ENCODE measurements around the gene CDK14.
"Not testable (repeated sequence)": the region's sequence is repeated elsewhere in the genome, so short reads cannot be mapped to it uniquely, and the experiment has no call there.

The CDK14 gene

DNA sequence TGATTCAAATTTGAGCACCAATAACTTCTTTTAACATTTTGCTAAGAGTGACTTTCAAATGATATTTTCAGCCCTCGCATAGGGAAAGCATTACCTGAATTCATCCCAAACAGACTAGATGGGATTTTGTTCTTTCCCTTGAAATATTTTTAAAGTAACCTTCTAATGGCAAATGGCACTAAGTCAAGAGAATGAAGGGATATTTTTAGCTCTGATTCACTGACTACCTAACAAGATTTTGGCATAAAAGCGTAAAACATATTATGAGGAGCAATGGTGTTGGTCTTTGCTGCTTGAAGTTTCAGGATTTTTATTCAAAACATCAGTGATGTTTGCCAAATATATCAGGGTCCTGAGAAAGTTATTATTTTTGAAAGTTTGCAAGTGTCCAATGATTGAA is 290.3 kb downstream of the CDK14 start:
- in situ Hi-C loops (cut with HindIII; ENCODE audit: low sequenced_read_pairs): no loop called here

DNA sequence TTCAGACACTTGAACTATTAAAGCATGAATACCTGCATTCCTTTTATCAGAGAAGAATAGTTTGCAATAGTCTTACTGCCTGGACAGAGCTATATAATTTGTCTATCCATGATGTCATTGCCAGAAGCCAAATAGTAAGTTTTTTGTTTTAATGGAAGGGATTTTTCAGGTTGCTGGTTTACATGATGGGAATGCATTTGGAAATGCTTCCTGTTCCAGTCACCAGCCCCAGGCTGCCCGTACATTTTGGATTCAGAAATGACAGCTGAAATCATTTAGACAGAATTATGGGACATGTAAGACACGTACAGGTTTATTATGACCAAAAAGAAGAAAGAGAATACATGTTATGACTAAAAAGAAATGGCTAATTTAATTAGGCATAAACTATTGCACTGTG is 293.1 kb downstream of the CDK14 start:
- in situ Hi-C loops (cut with HindIII; ENCODE audit: low sequenced_read_pairs): no loop called here

DNA sequence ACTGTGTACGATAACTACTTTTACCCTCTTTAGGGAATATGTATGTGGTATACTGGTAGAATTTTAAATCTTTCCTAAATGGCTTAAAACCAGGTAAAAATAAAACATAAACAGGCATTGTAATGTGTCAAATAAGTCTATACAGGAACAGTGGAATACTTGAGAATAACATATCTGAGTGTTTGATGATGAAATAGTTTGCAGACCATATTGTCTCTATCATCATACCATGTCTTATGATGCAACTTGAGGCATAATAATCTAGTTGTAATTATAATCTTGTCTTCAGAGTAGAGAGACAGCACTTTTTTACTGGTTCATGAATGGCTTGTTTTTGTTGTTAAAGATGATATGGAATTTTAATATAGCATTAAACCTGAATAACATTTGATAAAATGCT is 293.5 kb downstream of the CDK14 start:
- in situ Hi-C loops (cut with HindIII; ENCODE audit: low sequenced_read_pairs): no loop called here

DNA sequence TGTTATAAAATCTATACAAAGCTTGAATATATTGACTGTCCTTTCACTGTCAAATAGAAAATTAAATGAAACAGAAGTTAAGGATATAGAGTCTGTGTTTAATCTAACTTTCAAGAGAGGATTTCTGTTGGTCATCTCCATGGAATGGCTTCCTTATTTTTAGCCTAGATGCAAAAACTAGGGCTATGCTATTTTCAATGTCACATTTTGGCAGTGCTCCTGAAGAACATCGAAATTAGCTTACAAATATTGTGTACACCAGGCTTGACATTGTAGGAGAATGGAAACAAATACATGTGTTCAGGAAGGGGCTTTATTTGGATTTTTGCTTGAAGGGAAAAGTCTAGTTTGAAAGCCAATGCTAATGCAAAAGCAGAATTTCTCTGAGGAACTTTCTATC is 295.4 kb downstream of the CDK14 start:
- in situ Hi-C loops (cut with HindIII; ENCODE audit: low sequenced_read_pairs): no loop called here

DNA sequence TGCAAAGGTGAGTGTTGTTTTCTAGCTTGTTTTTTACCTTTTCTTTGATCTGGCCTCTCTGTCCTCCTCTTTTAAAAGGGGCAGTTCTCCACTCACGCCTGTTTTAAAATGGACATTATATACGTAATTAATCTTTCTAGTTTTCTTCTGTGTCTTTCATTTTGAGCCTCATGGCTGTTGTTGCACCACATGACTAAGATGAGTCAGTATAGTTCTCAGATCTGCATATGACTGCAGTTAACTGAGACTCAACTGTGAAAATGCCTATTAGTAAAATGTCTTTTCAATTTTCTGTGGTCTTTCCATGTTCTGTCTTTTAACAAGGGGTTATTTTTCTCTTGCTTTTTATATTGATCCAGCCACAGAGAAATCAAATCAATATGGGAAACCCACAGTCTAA is 296.1 kb downstream of the CDK14 start:
- in situ Hi-C loops (cut with HindIII; ENCODE audit: low sequenced_read_pairs): no loop called here

DNA sequence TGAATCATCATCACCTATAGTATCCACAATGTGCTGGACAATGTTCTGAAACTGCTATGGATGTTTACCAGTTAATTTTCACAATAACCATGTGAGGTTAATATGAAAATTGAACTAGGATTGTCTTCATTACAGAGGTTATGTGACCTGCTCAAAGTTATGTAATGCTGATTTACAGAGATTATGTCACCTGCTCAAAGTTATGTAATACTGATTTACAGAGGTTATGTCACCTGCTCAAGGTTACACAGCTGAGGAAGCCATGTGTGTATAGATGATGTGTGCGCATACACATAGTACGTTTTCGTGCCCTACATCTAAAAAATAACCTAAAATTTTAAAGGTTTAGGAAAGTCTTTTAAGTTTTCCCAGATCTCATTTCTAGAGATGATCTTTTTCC is 298.0 kb downstream of the CDK14 start:
- in situ Hi-C loops (cut with HindIII; ENCODE audit: low sequenced_read_pairs): no loop called here

DNA sequence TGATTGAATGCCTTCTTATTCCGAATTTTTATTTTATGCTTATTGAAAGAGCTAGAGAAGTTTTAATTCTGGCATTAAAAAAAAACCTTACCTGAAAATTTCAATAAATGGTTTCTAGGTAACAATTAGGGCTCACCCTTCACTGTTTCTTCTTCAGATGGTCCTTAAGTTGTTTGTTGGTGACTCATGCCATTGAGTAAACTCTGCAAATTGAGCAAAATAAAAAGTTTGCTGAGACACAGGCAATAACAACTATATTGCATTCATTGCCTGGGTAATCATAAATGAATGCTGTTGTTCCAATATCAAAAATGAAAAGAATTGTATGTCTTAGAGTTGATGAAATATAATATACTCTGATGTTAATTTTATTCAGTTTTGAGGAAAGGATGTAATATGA is 300.3 kb downstream of the CDK14 start:
- in situ Hi-C loops (cut with HindIII; ENCODE audit: low sequenced_read_pairs): no loop called here

DNA sequence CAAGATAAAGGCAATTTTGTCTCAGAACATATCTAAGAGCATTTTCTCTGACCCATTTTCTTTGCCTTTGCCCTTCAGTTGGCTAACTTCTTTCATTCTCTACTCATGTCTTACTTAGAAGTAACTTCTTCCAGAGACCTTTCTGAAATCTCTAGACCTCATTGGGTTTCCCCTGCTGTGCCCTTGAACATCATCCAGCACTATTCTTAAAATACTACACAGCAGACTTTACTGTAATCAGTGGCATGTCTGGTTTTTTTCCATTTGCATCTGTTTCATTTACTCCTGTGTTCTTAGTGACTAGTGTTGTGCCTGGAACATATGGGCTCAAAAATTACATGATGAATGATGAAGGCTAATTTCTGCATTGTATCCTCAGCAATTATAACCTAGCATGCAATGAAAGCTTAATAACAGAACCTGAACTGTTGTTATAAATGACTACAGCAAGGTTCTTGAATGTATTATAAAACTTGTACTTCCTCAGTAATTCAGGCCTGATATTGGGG is 301.9 kb downstream of the CDK14 start:
- in situ Hi-C loops (cut with HindIII; ENCODE audit: low sequenced_read_pairs): no loop called here

DNA sequence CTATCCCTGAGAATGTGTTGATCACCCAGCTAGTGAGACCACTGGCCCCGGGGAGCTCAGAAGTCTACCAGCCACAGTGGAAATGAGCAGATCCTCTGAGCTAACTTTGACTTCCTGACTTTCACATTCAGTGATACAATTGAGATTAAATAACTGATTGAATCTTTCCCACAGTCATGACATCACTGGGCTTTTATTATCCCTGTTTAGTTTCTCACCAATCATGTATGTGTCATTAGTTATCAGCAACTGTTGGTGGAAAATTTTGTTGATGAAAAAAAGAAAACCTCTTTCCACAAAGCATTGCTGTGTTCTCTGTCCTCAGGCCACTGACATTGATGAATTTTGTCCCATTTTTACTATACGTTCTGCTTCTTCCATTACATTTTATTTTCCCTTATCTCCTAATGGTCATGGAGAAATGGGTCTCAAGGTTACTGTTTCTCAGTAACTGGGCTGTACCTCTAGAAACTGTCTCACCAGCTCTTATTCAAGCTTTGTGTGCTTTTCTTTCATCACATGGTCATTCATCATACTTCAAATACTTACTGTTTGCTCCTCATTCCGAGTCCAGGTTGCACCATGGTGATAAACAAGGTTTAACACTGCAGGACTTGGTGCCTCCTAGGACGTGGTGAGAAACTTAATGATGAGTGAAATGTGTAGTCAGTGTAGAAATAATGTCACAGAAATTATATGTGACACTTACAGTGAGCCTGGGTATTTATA is 304.7 kb downstream of the CDK14 start:
- in situ Hi-C loops (cut with HindIII; ENCODE audit: low sequenced_read_pairs): no loop called here

DNA sequence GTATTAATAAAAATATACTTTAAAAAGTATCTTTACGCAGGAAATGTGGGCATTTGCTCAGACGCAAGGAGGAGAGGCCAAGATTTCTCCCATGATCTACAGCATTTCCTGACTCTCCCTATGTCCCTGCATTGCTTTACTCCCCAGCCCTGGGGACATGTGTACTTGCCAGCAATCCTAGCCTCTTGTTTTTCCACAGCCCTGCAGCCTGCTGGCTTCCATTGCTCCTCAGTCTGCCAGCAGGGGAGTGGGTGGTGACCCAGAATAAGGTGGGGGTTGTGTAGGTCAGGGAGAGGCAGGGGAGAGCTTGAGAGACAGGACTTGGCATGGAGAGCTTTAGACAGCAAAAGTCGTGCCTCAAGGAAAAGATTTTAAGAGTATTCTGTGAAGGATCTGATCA is 307.7 kb downstream of the CDK14 start:
- in situ Hi-C loops (cut with HindIII; ENCODE audit: low sequenced_read_pairs): no loop called here

DNA sequence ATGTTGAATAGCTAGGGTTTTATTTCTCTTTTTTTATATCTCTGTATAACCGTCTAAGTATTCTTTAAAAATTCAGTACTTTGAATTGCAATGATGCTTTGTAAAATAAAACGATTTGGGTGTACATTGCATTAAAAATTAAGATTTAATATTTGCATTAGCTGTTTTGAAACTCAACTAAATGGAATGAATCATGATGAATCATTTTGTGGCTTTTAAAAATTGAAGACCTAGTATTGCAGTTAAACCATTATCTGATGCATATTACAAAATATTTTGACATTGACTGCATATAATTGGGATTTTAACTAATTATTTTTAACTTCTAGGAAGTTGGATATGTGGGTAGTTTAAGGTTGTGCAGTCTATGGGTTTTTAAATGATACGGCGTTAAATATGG is 314.0 kb downstream of the CDK14 start:
- in situ Hi-C loops (cut with HindIII; ENCODE audit: low sequenced_read_pairs): no loop called here

DNA sequence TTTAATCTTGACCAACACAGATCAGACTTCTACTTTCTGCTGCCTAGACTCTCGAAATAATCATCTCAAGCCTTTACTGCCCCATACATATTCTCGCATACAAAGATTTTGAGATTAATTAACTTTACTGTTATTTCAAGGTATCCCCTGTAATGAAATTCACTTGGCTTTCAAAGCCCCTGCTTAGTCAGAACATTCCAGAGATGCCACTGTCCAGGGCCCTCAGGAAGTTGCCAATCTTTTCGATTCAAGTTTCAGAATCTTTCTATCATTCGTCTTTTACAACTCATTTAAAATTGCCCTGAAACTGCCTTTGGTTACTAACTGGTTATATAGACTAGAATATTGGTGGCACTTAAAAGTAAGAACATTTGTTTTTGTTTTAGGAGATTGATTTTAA is 320.2 kb downstream of the CDK14 start:
- in situ Hi-C loops (cut with HindIII; ENCODE audit: low sequenced_read_pairs): no loop called here

DNA sequence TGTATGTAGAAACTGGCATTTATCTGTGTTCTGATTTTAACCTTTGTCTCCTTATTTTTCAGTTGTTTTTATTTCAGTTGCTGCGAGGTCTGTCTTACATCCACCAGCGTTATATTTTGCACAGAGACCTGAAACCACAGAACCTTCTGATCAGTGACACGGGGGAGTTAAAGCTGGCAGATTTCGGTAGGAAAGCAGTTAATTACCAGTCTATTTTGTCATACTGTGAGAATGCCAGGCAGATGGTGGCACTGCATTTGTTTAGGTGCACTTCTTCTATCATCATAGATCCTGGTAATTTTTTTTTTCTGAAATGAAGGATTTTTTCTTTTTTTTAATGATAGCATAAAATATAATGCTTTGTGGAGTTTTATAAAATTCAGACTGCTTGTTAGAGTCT is 321.4 kb downstream of the CDK14 start:
- in situ Hi-C loops (cut with HindIII; ENCODE audit: low sequenced_read_pairs): no loop called here

DNA sequence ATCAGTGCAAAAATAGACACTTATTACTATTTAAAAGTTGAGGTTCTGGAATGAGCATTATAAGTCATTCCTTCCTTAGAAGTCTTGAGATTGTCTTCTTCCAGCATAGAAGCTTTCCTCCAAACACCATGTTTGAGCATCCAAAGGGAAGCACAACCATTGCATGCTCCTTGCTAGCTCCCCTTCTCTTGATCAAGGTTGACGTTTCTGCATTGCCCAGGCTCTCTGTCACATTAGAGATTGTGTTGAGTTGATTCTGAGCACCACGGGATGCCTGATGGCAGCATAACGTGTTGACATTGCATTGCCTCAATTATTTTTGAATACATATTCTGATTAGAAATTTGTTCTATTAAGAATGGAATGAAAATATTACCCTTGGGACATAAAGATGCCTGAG is 322.2 kb downstream of the CDK14 start:
- in situ Hi-C loops (cut with HindIII; ENCODE audit: low sequenced_read_pairs): no loop called here

DNA sequence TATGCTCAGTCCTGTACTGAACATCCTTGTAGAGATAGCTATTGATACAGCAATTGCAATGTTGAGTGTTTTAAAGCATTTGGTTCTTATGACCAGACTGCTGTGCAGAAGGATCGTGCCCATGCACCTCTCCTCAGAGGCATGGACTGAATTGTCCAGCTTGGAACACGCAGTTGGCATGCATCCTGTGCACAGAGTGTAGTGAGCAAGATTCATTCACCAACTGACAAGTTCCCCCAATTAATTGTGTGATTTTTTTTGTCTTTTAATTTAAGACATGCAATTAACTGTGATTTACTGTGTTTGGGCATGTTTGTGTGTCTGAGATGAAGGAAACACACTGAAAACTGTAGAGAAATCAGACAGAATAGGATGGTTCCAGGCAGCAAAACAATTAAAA is 323.7 kb downstream of the CDK14 start:
- in situ Hi-C loops (cut with HindIII; ENCODE audit: low sequenced_read_pairs): no loop called here

DNA sequence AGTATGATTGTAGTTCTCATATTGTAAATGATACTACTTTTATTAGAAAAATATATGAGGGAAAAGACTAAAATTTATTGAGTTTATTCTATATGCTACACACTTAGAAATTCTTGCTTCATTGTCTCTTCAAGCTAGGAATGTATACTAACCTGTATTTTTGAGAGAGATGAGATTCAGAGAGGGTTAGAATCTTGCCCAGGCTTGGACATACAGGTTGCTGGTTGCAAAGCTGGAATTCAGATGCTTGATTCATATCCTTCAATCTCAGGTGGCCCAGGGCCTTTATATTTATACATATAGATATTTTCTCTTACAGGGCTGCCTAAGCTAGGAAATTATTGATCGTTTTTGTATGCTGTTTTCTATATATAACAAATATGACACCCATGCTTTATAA is 324.2 kb downstream of the CDK14 start:
- in situ Hi-C loops (cut with HindIII; ENCODE audit: low sequenced_read_pairs): no loop called here

DNA sequence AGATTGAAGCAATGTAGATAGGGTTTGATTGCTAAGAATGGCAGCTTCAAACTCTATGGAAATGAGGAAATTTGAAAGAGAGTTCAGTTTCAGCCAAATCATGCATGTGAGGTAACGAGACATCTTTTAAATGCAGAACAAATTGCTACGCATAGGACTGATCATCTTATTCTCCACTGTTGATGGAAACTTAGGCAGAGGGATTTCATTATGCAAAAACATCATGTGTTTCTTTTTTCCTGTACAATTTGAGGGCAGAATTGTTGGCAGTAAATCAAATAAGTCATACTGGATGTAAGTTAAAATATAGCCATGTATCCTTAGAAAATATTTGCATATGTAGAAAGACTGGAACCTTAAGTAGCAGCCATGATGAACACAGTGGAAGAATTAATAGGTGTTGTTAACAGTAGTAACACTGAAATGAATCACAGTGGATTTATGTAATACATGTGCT is 327.4 kb downstream of the CDK14 start:
- in situ Hi-C loops (cut with HindIII; ENCODE audit: low sequenced_read_pairs): no loop called here

DNA sequence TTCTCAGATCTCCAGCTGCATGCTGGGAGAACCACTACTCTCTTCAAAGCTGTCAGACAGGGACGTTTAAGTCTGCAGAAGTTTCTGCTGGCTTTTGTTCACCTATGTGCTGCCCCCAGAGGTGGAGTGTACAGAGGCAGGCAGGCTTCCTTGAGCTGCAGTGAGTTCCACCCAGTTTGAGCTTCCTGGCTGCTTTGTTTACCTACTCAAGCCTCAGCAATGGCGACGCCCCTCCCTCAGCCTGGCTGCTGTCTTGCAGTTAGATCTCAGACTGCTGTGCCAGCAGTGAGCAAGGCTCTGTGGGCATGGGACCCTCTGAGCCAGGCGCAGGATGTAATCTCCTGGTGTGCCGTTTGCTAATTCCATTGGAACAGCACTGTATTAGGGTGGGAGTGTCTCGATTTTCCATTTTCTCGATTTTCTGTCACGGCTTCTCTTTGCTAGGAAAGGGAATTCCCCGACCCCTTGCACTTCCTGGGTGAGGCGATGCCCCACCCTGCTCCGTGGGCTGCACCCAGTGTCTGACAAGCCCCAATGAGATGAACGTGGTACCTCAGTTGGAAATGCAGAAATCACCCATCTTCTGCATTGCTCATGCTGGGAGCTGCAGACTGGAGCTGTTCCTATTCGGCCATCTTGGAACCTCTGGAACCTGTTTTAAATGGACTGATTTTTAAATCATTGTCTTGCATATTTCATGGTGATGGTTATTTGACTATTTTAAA is 332.7 kb downstream of the CDK14 start:
- in situ Hi-C loops (cut with HindIII; ENCODE audit: low sequenced_read_pairs): not testable (repeated sequence)

DNA sequence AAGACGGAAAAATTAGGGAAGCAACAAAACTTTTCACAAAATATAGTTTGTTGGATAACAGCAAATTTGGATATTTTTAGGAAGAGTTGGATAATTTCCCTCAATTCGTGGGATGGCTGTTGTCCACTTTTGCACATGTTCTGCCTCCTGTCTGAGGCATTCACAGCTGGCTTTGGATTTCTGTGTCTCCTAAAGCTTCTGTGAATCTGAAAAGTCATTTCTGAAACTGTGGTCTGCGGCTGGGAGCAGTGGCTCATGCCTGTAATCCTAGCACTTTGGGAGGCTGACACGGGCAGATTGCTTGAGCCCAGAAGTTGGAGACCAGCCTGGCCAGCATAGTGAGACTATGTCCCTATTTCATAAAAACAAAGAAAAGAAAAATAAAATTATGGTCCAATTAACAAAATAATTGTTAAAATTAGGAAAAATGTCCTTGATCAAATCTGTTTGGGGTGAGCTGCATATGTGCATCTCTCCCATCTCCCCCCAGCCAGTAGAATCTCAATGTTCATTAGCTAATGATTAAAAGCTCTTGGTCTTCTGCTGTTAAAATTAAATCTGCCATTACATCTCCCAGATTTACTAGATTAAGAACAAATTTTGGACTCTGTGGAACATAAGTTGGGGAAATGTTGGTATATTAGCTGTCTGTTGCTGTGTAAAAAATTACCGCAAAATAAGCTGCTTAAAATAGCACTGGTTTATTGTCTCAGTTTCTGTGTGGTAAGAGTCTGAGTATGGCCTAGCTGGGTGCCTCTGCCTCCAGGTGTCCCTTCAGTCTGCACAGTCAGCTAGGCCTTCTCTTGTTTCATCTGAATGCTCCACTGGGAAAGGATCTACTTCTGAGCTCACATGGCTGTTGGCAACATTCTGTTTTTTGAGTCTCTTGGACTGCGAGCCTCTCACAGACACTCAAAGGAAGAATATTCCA is 336.1 kb downstream of the CDK14 start:
- in situ Hi-C loops (cut with HindIII; ENCODE audit: low sequenced_read_pairs): no loop called here

DNA sequence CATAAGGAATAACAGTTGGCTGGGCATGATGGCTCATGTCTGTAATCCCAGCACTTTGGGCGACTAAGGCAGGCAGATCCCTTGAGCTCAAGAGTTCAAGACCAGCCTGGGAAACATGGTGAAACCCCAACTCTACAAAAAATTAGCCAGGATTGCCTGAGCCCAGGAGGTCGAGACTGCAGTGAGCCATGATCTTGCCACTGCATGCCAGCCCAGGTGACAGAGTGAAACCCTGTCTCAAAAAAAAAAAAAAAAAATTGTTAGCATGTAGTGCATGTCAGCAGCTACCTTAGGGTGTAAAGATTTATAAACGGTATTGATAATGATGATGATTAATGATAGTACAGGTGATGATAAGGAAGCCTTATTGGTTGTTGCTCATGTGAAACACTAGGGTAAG is 336.9 kb downstream of the CDK14 start:
- in situ Hi-C loops (cut with HindIII; ENCODE audit: low sequenced_read_pairs): no loop called here

DNA sequence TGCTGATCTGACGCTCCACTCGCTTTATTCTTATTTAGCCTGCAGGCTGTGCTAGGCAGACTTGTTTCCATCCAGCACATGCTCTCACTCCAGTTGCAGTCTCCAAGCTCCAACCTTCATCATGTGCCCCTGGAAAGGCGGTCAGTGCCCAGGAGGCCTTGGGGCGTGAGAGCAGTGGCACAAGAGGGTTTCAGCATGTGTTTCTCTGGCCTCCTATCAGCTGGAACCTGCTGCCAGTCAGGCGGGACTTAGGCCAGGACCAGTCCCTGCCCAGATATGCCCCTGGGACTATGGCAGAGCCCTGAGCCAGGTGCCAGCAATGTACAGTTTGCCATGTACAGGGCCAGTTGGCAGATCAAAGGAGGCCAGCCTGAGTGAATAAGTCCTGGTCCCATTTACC is 337.9 kb downstream of the CDK14 start:
- in situ Hi-C loops (cut with HindIII; ENCODE audit: low sequenced_read_pairs): no loop called here

Measured in DLD1 (cell line).